K562 (cell line): ENCODE measurements around the gene EGLN3. TPM values are rescaled to one million over a fixed set of nuclear protein-coding genes. Genes with fewer than 3 reads are reported as not detected.
A peak's percentile ranks its signal among the peaks of the same experiment; 100 is the strongest.

Experiments used
- ATAC-seq: fragments of 200-7000 bp; cut with Tn5 transposase; 3 replicates; pipeline ENCODE4 v1.9.1; 2020; ENCODE audit warnings: moderate library complexity
- BruUV-seq: library from RNA; stranded (reverse); fragments of 400-500 nt; replicated peaks from 2 replicates; lab custom pipeline; 2021; lab: Mats Ljungman, UMichigan
- CTCF ChIA-PET: fragments of 300-600 bp; formaldehyde crosslinking; extraction: SDS; loops from one replicate; lab custom pipeline; 2021; ENCODE audit warnings: low intra/inter-chr PET ratio; lab: Yijun Ruan, JAX
- POLR2A ChIA-PET: fragments of 300-600, 350-650 bp; sonication (Branson Sonifier 250); formaldehyde crosslinking; extraction: SDS; loops from one replicate; lab custom pipeline; 2021; ENCODE audit warnings: antibody characterized with exemption, inconsistent platforms; lab: Yijun Ruan, JAX
- DNase-seq, 4 experiments: peaks; one replicate each; pipeline versions ENCODE4 v3.0.0 to v3.0.0-alpha.2; 2011 to 2018; ENCODE audit warnings: low spot score in 3 of 4, mixed read lengths in 3 of 4; ENCODE audit errors: extremely low read depth in 1 of 4
- FAIRE-seq: peaks from 2 replicates; lab custom pipeline; 2011; peaks lifted over from hg19 to GRCh38; lab: Jason Lieb, UNC
- H2AFZ ChIP-seq: 2 replicates; pipeline ENCODE4 v1.6.0; 2011; ENCODE audit warnings: low read depth, low read length, control low read depth, inconsistent platforms
- H3K27ac ChIP-seq: fragments of 200-600 bp; 3 replicates; pipeline ENCODE4 v1.8.0; 2011; ENCODE audit warnings: low read depth, mild to moderate bottlenecking, control low read depth, inconsistent platforms, low read length, moderate library complexity, mixed read lengths; ENCODE audit errors: extremely low read depth
- H3K27me3 ChIP-seq, 2 experiments: fragments of 300-600 bp in 1 of 2; 2 replicates in 1 of 2; 3 replicates in 1 of 2; pipeline versions ENCODE4 v1.6.0 to v1.8.0; 2011; ENCODE audit warnings: inconsistent platforms in 2 of 2, low read length in 2 of 2, mild to moderate bottlenecking in 1 of 2, mixed read lengths in 1 of 2, moderate library complexity in 1 of 2; ENCODE audit not compliant: control insufficient read depth in 2 of 2, insufficient read depth in 2 of 2
- H3K36me3 ChIP-seq: fragments of 300-600 bp; 3 replicates; pipeline ENCODE4 v1.8.0; 2011; ENCODE audit warnings: mild to moderate bottlenecking, low read length, inconsistent platforms; ENCODE audit not compliant: control insufficient read depth, insufficient read depth
- H3K4me1 ChIP-seq, 2 experiments: fragments of 200-600 bp in 1 of 2; replicated peaks in 1 of 2; 2 replicates in 1 of 2; 3 replicates in 1 of 2; pipeline versions ENCODE4 v1.5.1 to v1.8.0; 2011; ENCODE audit warnings: inconsistent platforms in 2 of 2, low read length in 2 of 2, mild to moderate bottlenecking in 1 of 2, mixed read lengths in 1 of 2, moderate library complexity in 1 of 2; ENCODE audit not compliant: control insufficient read depth in 2 of 2, insufficient read depth in 2 of 2
- H3K4me2 ChIP-seq: 2 replicates; pipeline ENCODE4 v1.6.1; 2011; ENCODE audit warnings: low read length, control low read depth, inconsistent platforms, mixed read lengths; ENCODE audit not compliant: insufficient read depth
- H3K4me3 ChIP-seq: fragments of 200-600 bp; sonication (generic), shearing (Covaris generic); 2 replicates; pipeline ENCODE4 v1.5.1; 2016; ENCODE audit warnings: control low read depth, inconsistent platforms
- H3K79me2 ChIP-seq: fragments of 200-600 bp; 3 replicates; pipeline ENCODE4 v1.8.0; 2011; ENCODE audit warnings: low read length, inconsistent platforms; ENCODE audit not compliant: control insufficient read depth, insufficient read depth
- H3K9ac ChIP-seq, 2 experiments: 2 replicates each; pipeline versions ENCODE4 v1.6.0 to v1.6.1; 2011; ENCODE audit warnings: low read depth in 2 of 2, low read length in 2 of 2, control low read depth in 1 of 2, inconsistent platforms in 1 of 2, mild to moderate bottlenecking in 1 of 2, mixed read lengths in 1 of 2; ENCODE audit not compliant: insufficient read depth in 1 of 2
- H3K9me1 ChIP-seq: one replicate; pipeline ENCODE4 v1.6.0; 2011; ENCODE audit warnings: inconsistent platforms, mild to moderate bottlenecking, low read length, moderate library complexity; ENCODE audit not compliant: control insufficient read depth, insufficient read depth
- H3K9me3 ChIP-seq: replicated peaks from 2 replicates; pipeline ENCODE4 v1.5.1; 2011; ENCODE audit warnings: low read depth, low read length, inconsistent platforms; ENCODE audit not compliant: control insufficient read depth, insufficient read depth
- H4K20me1 ChIP-seq: replicated peaks from 2 replicates; pipeline ENCODE4 v1.6.1; 2011; ENCODE audit warnings: low read length, inconsistent platforms, mixed read lengths; ENCODE audit not compliant: control insufficient read depth, insufficient read depth
- CBX8 ChIP-seq: fragments of 200-600 bp; sonication (generic); IDR thresholded peaks from 2 replicates; pipeline ENCODE4 v1.6.1; 2012; ENCODE audit warnings: borderline replicate concordance, mixed run types, low read depth, mild to moderate bottlenecking, moderate library complexity, mixed read lengths, low read length, control low read depth, inconsistent platforms; ENCODE audit not compliant: poor library complexity, severe bottlenecking; ENCODE audit errors: extremely low read depth
- CREM ChIP-seq: IDR thresholded peaks from 2 replicates; pipeline ENCODE4 v1.6.1; 2014; ENCODE audit warnings: antibody characterized with exemption, low read depth
- FUS ChIP-seq: fragments of 200-400 bp; formaldehyde crosslinking; optimal IDR thresholded peaks from 2 replicates; pipeline ENCODE3; 2017; ENCODE audit warnings: low read depth, low read length
- GTF2F1 ChIP-seq: IDR thresholded peaks from 2 replicates; pipeline ENCODE4 v1.6.1; 2011; ENCODE audit warnings: low read depth, low read length, improper control_type of control experiment
- PTRF ChIP-seq: fragments of 450-650 bp; IDR thresholded peaks from 2 replicates; pipeline ENCODE4 v1.6.1; 2016; ENCODE audit warnings: mild to moderate bottlenecking, missing genetic modification characterization, missing compliant biosample characterization
- YY1 ChIP-seq, 3 experiments: IDR thresholded peaks; 2 replicates each; pipeline ENCODE4 v1.6.1; 2011; ENCODE audit warnings: low read length in 2 of 3, mild to moderate bottlenecking in 2 of 3, moderate library complexity in 2 of 3, borderline replicate concordance in 1 of 3, control low read depth in 1 of 3, low read depth in 1 of 3; ENCODE audit not compliant: insufficient read depth in 3 of 3, insufficient replicate concordance in 2 of 3, control insufficient read depth in 1 of 3, insufficient read length in 1 of 3; ENCODE audit errors: extremely low read depth in 1 of 3
- WGBS: fragments of 100-300 bp; shearing (Covaris generic); methylation state at CpG from one replicate; pipeline ENCODE4 v1.1.6; 2016; ENCODE audit warnings: low coverage, mixed read lengths; ENCODE audit not compliant: insufficient coverage; ENCODE audit errors: missing lambda C conversion rate; 5-methylcytosine and 5-hydroxymethylcytosine counted together
- in situ Hi-C: fragments of 300-500 bp; cut with MboI; formaldehyde crosslinking; loops from 4 replicates; pipeline ENCODE4 v1.15.0; 2018; ENCODE audit warnings: inconsistent platforms, mixed read lengths
- intact Hi-C: fragments of 100-400 bp; cut with micrococcal nuclease; formaldehyde crosslinking; loops from 2 replicates; pipeline ENCODE4 v1.14.2; 2022
- polyA plus RNA-seq, 8 experiments: library from polyadenylated mRNA; depleted of rRNA in 4 of 8; stranded (reverse) in 5 of 8; unstranded in 3 of 8; fragments of >200 nt; fragmentation: Nextera tagmentation in 2 of 8; fragmentation: Illumina TruSeq in 1 of 8; extraction: Ambion mirVana in 2 of 8; extraction: Trizol in 1 of 8; gene quantifications; 2 replicates each; pipeline versions ENCODE4 v1.2.1 to v1.2.3, GENCODE V29; 2011 to 2014; ENCODE audit warnings: inconsistent platforms in 1 of 8, missing spikeins in 1 of 8
- total RNA-seq, 7 experiments: library from RNA; depleted of rRNA in 6 of 7; stranded (reverse); fragments of >200 nt in 6 of 7; fragmentation: Illumina TruSeq in 2 of 7; extraction: Trizol in 2 of 7; gene quantifications; 2 replicates each; pipeline versions ENCODE4 v1.2.1 to v1.2.3, GENCODE V29; 2011 to 2021; ENCODE audit warnings: low replicate concordance in 1 of 7
- TF ChIP-seq, protein P1 (sequence below): fragments of 450-650 bp; IDR thresholded peaks from 2 replicates; pipeline ENCODE4 v1.6.1; 2016; ENCODE audit warnings: mild to moderate bottlenecking, moderate library complexity

The EGLN3 gene
- total and polyA plus RNA-seq, 9 of the 15 experiments (the other 6 are each of a cell fraction or from before 2014, with no cell fraction given): 2.5 to 87.6 (median 5.8) TPM

DNA sequence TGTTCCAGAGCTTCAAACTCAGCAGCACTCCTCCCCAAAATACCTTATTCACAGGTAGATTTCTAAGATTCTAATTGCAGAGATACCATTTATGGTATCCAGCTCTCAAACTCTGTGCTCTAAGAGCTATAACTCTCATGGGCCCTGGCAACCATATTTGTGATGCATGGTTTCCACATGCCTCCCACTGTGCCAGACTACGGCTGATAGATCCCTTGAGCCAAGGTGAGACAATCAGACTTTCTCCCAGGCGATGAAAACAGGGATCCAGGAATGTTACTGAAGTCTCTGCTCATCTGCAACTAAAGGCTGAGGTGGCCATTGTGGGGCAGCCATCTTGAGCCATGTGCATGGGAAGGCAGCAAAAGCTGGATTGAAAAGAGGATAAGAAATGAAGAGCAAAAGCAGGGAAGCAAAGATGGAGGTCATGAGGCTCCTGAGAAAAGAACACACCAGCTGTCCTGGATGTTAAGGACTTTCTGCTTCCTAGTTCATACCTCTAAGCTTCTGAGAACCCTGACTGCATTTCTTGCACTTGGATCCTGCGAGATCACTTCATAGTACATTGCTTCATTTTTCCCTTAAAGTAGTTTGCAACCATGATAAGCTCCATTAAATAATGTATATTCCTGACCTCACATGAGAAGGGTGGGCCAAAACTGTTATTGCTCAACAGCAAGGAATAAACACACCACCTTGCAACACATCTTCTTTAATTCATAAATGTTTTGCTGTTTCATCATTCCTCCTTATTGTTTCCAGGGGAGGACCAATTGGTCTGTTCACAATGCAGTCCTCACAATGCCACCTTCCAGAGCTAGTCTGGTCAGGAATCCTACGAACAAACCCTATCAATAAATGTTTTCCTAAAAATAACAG lies 5.4 kb downstream of the EGLN3 start:
- Histone ChIP-seq H2AFZ (no peak overlapping the region), H3K4me3 (no peak overlapping the region), H3K79me2 (peaks cover 100% of the 10 kb centered on the region), H3K27me3 (no peaks in the 10 kb centered on the region), H3K4me2 (peak overlapping the region; percentile 72), H3K9me3 (no peaks in the 10 kb centered on the region), H3K9ac (peak overlapping the region in 1 of 2 experiments; percentile 5; a peak in 2 of 4 replicates), H3K4me1 (peaks cover 11 to 32% of the 10 kb centered on the region in 2 experiments; a peak in 4 of 5 replicates), H3K36me3 (peaks cover 26% of the 10 kb centered on the region), H3K9me1 (no peaks in the 10 kb centered on the region), H3K27ac (peak overlapping the region; percentile 19; the same call in 1 of the 3 replicates), H4K20me1 (0 out of 2 replicates have a peak, but pooled peaks cover 6% of the 10 kb centered on the region)
- ChIA-PET POLR2A (interaction anchor here (0.8 to 1.2 kb wide), 3 partner anchors 57 to 114 kb away, joined by 3 to 5 read pairs (median 3); no protein-coding TSS in a partner anchor), CTCF (no interaction called here)
- FAIRE-seq (no peak), ATAC-seq (no peak), DNase-seq (no peak)
- in situ Hi-C loops (loop anchor here (10.0 kb wide), 1 partner anchor 159 kb away; no protein-coding TSS in a partner anchor), intact Hi-C loops (loop anchor here (5.0 kb wide), 2 partner anchors 98 to 152 kb away; no protein-coding TSS in a partner anchor)
- 89% methylated on average over 4 of the region's 4 CpGs for WGBS
- BruUV-seq: no TSS peak
- TF ChIP-seq PTRF (tag) (0 out of 2 replicates have a peak, but pooled peaks have one; percentile 18), GTF2F1 (no peak), CREM (no peak), FUS (no peak), YY1 (IDR thresholded peaks at IDR 0.05; ENCODE audit: borderline replicate concordance in 1 of 3, control insufficient read depth in 1 of 3, extremely low read depth in 1 of 3, insufficient read depth in 3 of 3, insufficient read length in 1 of 3, insufficient replicate concordance in 2 of 3, low read depth in 1 of 3, low read length in 2 of 3) (peak in 2 of 3 experiments; percentile 29 to 71), CBX8 (no peak)
- TF ChIP-seq, protein P1, sequence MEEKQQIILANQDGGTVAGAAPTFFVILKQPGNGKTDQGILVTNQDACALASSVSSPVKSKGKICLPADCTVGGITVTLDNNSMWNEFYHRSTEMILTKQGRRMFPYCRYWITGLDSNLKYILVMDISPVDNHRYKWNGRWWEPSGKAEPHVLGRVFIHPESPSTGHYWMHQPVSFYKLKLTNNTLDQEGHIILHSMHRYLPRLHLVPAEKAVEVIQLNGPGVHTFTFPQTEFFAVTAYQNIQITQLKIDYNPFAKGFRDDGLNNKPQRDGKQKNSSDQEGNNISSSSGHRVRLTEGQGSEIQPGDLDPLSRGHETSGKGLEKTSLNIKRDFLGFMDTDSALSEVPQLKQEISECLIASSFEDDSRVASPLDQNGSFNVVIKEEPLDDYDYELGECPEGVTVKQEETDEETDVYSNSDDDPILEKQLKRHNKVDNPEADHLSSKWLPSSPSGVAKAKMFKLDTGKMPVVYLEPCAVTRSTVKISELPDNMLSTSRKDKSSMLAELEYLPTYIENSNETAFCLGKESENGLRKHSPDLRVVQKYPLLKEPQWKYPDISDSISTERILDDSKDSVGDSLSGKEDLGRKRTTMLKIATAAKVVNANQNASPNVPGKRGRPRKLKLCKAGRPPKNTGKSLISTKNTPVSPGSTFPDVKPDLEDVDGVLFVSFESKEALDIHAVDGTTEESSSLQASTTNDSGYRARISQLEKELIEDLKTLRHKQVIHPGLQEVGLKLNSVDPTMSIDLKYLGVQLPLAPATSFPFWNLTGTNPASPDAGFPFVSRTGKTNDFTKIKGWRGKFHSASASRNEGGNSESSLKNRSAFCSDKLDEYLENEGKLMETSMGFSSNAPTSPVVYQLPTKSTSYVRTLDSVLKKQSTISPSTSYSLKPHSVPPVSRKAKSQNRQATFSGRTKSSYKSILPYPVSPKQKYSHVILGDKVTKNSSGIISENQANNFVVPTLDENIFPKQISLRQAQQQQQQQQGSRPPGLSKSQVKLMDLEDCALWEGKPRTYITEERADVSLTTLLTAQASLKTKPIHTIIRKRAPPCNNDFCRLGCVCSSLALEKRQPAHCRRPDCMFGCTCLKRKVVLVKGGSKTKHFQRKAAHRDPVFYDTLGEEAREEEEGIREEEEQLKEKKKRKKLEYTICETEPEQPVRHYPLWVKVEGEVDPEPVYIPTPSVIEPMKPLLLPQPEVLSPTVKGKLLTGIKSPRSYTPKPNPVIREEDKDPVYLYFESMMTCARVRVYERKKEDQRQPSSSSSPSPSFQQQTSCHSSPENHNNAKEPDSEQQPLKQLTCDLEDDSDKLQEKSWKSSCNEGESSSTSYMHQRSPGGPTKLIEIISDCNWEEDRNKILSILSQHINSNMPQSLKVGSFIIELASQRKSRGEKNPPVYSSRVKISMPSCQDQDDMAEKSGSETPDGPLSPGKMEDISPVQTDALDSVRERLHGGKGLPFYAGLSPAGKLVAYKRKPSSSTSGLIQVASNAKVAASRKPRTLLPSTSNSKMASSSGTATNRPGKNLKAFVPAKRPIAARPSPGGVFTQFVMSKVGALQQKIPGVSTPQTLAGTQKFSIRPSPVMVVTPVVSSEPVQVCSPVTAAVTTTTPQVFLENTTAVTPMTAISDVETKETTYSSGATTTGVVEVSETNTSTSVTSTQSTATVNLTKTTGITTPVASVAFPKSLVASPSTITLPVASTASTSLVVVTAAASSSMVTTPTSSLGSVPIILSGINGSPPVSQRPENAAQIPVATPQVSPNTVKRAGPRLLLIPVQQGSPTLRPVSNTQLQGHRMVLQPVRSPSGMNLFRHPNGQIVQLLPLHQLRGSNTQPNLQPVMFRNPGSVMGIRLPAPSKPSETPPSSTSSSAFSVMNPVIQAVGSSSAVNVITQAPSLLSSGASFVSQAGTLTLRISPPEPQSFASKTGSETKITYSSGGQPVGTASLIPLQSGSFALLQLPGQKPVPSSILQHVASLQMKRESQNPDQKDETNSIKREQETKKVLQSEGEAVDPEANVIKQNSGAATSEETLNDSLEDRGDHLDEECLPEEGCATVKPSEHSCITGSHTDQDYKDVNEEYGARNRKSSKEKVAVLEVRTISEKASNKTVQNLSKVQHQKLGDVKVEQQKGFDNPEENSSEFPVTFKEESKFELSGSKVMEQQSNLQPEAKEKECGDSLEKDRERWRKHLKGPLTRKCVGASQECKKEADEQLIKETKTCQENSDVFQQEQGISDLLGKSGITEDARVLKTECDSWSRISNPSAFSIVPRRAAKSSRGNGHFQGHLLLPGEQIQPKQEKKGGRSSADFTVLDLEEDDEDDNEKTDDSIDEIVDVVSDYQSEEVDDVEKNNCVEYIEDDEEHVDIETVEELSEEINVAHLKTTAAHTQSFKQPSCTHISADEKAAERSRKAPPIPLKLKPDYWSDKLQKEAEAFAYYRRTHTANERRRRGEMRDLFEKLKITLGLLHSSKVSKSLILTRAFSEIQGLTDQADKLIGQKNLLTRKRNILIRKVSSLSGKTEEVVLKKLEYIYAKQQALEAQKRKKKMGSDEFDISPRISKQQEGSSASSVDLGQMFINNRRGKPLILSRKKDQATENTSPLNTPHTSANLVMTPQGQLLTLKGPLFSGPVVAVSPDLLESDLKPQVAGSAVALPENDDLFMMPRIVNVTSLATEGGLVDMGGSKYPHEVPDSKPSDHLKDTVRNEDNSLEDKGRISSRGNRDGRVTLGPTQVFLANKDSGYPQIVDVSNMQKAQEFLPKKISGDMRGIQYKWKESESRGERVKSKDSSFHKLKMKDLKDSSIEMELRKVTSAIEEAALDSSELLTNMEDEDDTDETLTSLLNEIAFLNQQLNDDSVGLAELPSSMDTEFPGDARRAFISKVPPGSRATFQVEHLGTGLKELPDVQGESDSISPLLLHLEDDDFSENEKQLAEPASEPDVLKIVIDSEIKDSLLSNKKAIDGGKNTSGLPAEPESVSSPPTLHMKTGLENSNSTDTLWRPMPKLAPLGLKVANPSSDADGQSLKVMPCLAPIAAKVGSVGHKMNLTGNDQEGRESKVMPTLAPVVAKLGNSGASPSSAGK: 0 out of 2 replicates have a peak, but pooled peaks have one; percentile 21
